Measurements from ENCODE around the gene SCML1. TPM values are rescaled to one million over a fixed set of nuclear protein-coding genes. Genes with fewer than 3 reads are reported as not detected.
A peak's percentile ranks its signal among the peaks of the same experiment; 100 is the strongest.

The SCML1 gene
- total RNA-seq, 1 experiment from 2014 or later = 14.1 TPM

- ChIA-PET POLR2A (no interaction called here), CTCF (interaction anchor here (0.6 to 2.3 kb wide), 4 partner anchors 10 to 571 kb away, joined by 3 to 17 read pairs (median 7); no protein-coding TSS in a partner anchor)
- intact Hi-C loops (cut with micrococcal nuclease) = no loop called here
- H3K27me3 Mint-ChIP-seq (ENCODE audit: insufficient read depth, unreplicated experiment) = peaks cover 36% of the 10 kb centered on the region
- H3K4me3 Mint-ChIP-seq (ENCODE audit: unreplicated experiment) = no peak overlapping the region
- peaks cover 12% of the 10 kb centered on the region for H3K36me3 Mint-ChIP-seq (ENCODE audit: insufficient read depth, unreplicated experiment)
- H3K9me3 Mint-ChIP-seq (ENCODE audit: unreplicated experiment) = no peaks in the 10 kb centered on the region
- BruUV-seq (replicated peaks) = no TSS peak
- H3K27ac Mint-ChIP-seq (ENCODE audit: low read depth, unreplicated experiment) = no peak overlapping the region
- peak; percentile 37 for DNase-seq (ENCODE audit: unreplicated experiment)
- TF ChIP-seq CTCF (IDR thresholded peaks at IDR 0.05; ENCODE audit: unreplicated experiment) = no peak
- no peaks in the 10 kb centered on the region for H3K4me1 Mint-ChIP-seq (ENCODE audit: insufficient read depth, unreplicated experiment)
Measured at GRCh38 chrX:17692709-17693346, 44.5 kb upstream of the SCML1 start.

- Mint-ChIP-seq H3K4me1 (ENCODE audit: insufficient read depth, unreplicated experiment) (no peaks in the 10 kb centered on the region), H3K36me3 (ENCODE audit: insufficient read depth, unreplicated experiment) (peaks cover 6% of the 10 kb centered on the region), H3K9me3 (ENCODE audit: unreplicated experiment) (no peaks in the 10 kb centered on the region), H3K27ac (ENCODE audit: low read depth, unreplicated experiment) (no peak overlapping the region), H3K4me3 (ENCODE audit: unreplicated experiment) (no peak overlapping the region), H3K27me3 (ENCODE audit: insufficient read depth, unreplicated experiment) (peaks cover 31% of the 10 kb centered on the region)
- peak; percentile 41 for DNase-seq (ENCODE audit: unreplicated experiment)
- ChIA-PET CTCF (interaction anchor here (0.6 to 1.7 kb wide), 9 partner anchors 20 to 1634 kb away, joined by 3 to 7 read pairs (median 3); no protein-coding TSS in a partner anchor), POLR2A (interaction anchor here (1.2 kb wide), 1 partner anchor 9 kb away, joined by 3 read pairs; no protein-coding TSS in a partner anchor)
- TF ChIP-seq CTCF (IDR thresholded peaks at IDR 0.05; ENCODE audit: unreplicated experiment) = peak; percentile 12
- intact Hi-C loops (cut with micrococcal nuclease) = loop anchor here (2.0 to 5.0 kb wide), 2 partner anchors 42 to 680 kb away; no protein-coding TSS in a partner anchor
- no TSS peak for BruUV-seq (replicated peaks)
Measured at GRCh38 chrX:17697191-17697590, 40.1 kb upstream of the SCML1 start.

GRCh38 chrX:17700976-17701375, 36.3 kb upstream of the SCML1 start:
- H3K4me3 Mint-ChIP-seq (ENCODE audit: unreplicated experiment) = no peak overlapping the region
- TF ChIP-seq CTCF (IDR thresholded peaks at IDR 0.05; ENCODE audit: unreplicated experiment) = no peak
- intact Hi-C loops (cut with micrococcal nuclease) = no loop called here
- H3K27me3 Mint-ChIP-seq (ENCODE audit: insufficient read depth, unreplicated experiment) = peaks cover 24% of the 10 kb centered on the region
- H3K27ac Mint-ChIP-seq (ENCODE audit: low read depth, unreplicated experiment) = no peak overlapping the region
- DNase-seq (ENCODE audit: unreplicated experiment) = no peak
- POLR2A ChIA-PET = no interaction called here
- no peaks in the 10 kb centered on the region for H3K36me3 Mint-ChIP-seq (ENCODE audit: insufficient read depth, unreplicated experiment)
- BruUV-seq (replicated peaks) = no TSS peak
- no peaks in the 10 kb centered on the region for H3K9me3 Mint-ChIP-seq (ENCODE audit: unreplicated experiment)
- H3K4me1 Mint-ChIP-seq (ENCODE audit: insufficient read depth, unreplicated experiment) = no peaks in the 10 kb centered on the region
- CTCF ChIA-PET = interaction anchor here (0.6 kb wide), 1 partner anchor 772 kb away, joined by 3 read pairs; no protein-coding TSS in a partner anchor

- ChIA-PET POLR2A (no interaction called here), CTCF (interaction anchor here (0.6 kb wide), 1 partner anchor 864 kb away, joined by 4 read pairs; no protein-coding TSS in a partner anchor)
- Mint-ChIP-seq H3K36me3 (ENCODE audit: insufficient read depth, unreplicated experiment) (no peaks in the 10 kb centered on the region), H3K27me3 (ENCODE audit: insufficient read depth, unreplicated experiment) (peaks cover 35% of the 10 kb centered on the region), H3K9me3 (ENCODE audit: unreplicated experiment) (no peaks in the 10 kb centered on the region), H3K27ac (ENCODE audit: low read depth, unreplicated experiment) (no peak overlapping the region), H3K4me3 (ENCODE audit: unreplicated experiment) (no peak overlapping the region), H3K4me1 (ENCODE audit: insufficient read depth, unreplicated experiment) (peaks cover 17% of the 10 kb centered on the region)
- no TSS peak for BruUV-seq (replicated peaks)
- intact Hi-C loops (cut with micrococcal nuclease) = no loop called here
- DNase-seq (ENCODE audit: unreplicated experiment) = no peak
- TF ChIP-seq CTCF (IDR thresholded peaks at IDR 0.05; ENCODE audit: unreplicated experiment) = no peak
Measured at GRCh38 chrX:17703201-17703600, 34.1 kb upstream of the SCML1 start.
